Psoas muscle (tissue), 8 donors: ENCODE data around the gene WDR43. TPM values are rescaled to one million over a fixed set of nuclear protein-coding genes. Genes with fewer than 3 reads are reported as not detected.

ENCODE experiments used
- ATAC-seq, 4 donors: fragments of 200-7000 bp; cut with Tn5 transposase; one replicate each; pipeline ENCODE4 v1.9.1; 2020; ENCODE audit warnings: moderate library complexity in 3 of 4, mild to moderate bottlenecking in 2 of 4
- DNase-seq, 2 donors: peaks; one replicate each; pipeline ENCODE4 v3.0.0-alpha.2; 2020
- H3K27ac ChIP-seq: fragments of 200-600 bp; one replicate; pipeline ENCODE4 v1.8.0; 2022
- H3K27me3 ChIP-seq, 3 donors: fragments of 200-600 bp in 1 of 3; one replicate each; pipeline versions ENCODE4 v1.6.1 to v1.8.0; 2013 to 2022; ENCODE audit warnings: low read length in 2 of 3, mild to moderate bottlenecking in 2 of 3, moderate library complexity in 1 of 3; ENCODE audit not compliant: insufficient read depth in 3 of 3
- H3K36me3 ChIP-seq, 2 donors: fragments of 200-600 bp in 1 of 2; one replicate each; pipeline versions ENCODE4 v1.6.1 to v1.8.0; 2013 to 2022; ENCODE audit warnings: low read depth in 1 of 2, mild to moderate bottlenecking in 1 of 2, moderate library complexity in 1 of 2; ENCODE audit not compliant: insufficient read depth in 1 of 2
- H3K4me1 ChIP-seq: fragments of 200-600 bp; one replicate; pipeline ENCODE4 v1.8.0; 2022
- H3K4me3 ChIP-seq: fragments of 200-600 bp; one replicate; pipeline ENCODE4 v1.8.0; 2022; ENCODE audit warnings: mild to moderate bottlenecking
- H3K9me3 ChIP-seq: fragments of 200-600 bp; one replicate; pipeline ENCODE4 v1.8.0; 2022
- WGBS, 3 donors: extraction: QIAGEN DNeasy Blood & Tissue Kit; methylation state at CpG; one replicate each; pipeline versions ENCODE4 v1.1.6 to v1.1.7; 2013; 5-methylcytosine and 5-hydroxymethylcytosine counted together
- intact Hi-C, 2 donors: fragments of 100-400 bp; cut with DNase I; formaldehyde crosslinking; loops; one replicate each; pipeline versions ENCODE4 v1.11.0 to v1.14.2; 2022
- polyA plus RNA-seq, 3 donors: library from polyadenylated mRNA; stranded (reverse); fragments of 200-250 nt; gene quantifications; one replicate each; pipeline ENCODE4 v1.2.3, GENCODE V29; 2013
- total RNA-seq, 4 donors: library from RNA; stranded (reverse); fragmentation: NEBNext Ultra II Directional in 2 of 4; extraction: Animal tissue kit (Norgen Biotek cat#: 25700) in 2 of 4; gene quantifications; one replicate each; pipeline versions ENCODE4 v1.2.1 to v1.2.4, GENCODE V29; 2021 to 2023
- TF ChIP-seq, protein P1 (sequence below): fragments of 200-600 bp; IDR thresholded peaks from one replicate; pipeline ENCODE4 v1.8.0; 2022; ENCODE audit warnings: antibody characterized with exemption
- donor health status: healthy with polysubstance abuse.
- donor health status: DM: no; HTN: no; CAD: no; lungs with moderate emphysema.
- donor health status: Bipolar disorder and iron deficiency.
- donor health status: healthy.
- donor health status: DM: yes; HTN: yes; CAD: no.
- donor health status: DM: no; HTN: no; CAD: no.
- donor health status: DM: no; HTN: no; CAD: no.
- donor health status: DM: yes; HTN: yes; CAD: no.

Gene WDR43
- total and polyA plus RNA-seq, 7 donors = 25.5 to 89.5 (median 54.4) TPM

DNA sequence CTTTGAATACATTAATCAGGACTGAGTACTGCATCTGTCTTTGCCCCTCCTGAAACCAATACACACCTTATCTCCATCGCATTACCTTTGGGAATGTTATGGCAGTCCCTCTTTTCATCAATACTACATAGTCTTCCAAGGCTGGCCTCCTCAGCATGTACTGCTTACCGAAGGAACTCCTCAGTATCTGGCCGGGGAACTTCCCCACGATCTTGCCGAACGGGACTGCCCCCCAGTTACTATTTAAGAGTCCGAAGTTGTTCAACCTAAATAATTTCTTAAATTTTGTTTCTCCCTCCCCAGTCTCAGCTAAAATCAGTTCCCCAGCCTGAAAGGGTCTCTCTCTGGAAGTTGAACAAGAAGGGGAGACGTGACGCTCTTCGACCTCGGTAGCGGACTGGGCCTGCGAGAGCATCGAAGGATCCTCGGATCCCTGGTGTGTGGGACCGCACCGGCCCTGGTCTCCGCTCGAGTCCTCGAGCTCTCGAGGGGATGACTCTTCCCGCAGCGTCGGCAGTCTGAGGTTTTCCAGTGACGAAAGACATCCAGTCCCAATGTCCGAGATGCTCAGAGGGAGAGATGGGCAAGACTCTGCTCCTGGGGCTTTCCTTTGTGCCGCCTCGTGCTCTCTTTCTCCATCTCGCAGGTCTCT lies 24.8 kb upstream of the WDR43 start:
- peak in 1 of 2 donors; percentile 28 for DNase-seq
- WGBS, 3 donors = 0 to 1% (median 0%) methylated on average over 26 to 29 of the region's 29 CpGs
- Histone ChIP-seq H3K27ac (peak overlapping the region; percentile 78), H3K4me1 (peaks cover 15% of the 10 kb centered on the region), H3K36me3 (peaks cover 3 to 15% of the 10 kb centered on the region in 2 donors), H3K4me3 (peak overlapping the region; percentile 88), H3K9me3 (no peaks in the 10 kb centered on the region), H3K27me3 (no peaks in the 10 kb centered on the region)
- intact Hi-C loops = loop anchor here in 1 of 2 donors (2.0 kb wide), 1 partner anchor 25 kb away; the partner anchor contains the start of gene WDR43
- TF ChIP-seq, protein P1, sequence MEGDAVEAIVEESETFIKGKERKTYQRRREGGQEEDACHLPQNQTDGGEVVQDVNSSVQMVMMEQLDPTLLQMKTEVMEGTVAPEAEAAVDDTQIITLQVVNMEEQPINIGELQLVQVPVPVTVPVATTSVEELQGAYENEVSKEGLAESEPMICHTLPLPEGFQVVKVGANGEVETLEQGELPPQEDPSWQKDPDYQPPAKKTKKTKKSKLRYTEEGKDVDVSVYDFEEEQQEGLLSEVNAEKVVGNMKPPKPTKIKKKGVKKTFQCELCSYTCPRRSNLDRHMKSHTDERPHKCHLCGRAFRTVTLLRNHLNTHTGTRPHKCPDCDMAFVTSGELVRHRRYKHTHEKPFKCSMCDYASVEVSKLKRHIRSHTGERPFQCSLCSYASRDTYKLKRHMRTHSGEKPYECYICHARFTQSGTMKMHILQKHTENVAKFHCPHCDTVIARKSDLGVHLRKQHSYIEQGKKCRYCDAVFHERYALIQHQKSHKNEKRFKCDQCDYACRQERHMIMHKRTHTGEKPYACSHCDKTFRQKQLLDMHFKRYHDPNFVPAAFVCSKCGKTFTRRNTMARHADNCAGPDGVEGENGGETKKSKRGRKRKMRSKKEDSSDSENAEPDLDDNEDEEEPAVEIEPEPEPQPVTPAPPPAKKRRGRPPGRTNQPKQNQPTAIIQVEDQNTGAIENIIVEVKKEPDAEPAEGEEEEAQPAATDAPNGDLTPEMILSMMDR = no peak
- ATAC-seq = peak in 3 of 4 donors; percentile 32 to 66 (median 59)

DNA sequence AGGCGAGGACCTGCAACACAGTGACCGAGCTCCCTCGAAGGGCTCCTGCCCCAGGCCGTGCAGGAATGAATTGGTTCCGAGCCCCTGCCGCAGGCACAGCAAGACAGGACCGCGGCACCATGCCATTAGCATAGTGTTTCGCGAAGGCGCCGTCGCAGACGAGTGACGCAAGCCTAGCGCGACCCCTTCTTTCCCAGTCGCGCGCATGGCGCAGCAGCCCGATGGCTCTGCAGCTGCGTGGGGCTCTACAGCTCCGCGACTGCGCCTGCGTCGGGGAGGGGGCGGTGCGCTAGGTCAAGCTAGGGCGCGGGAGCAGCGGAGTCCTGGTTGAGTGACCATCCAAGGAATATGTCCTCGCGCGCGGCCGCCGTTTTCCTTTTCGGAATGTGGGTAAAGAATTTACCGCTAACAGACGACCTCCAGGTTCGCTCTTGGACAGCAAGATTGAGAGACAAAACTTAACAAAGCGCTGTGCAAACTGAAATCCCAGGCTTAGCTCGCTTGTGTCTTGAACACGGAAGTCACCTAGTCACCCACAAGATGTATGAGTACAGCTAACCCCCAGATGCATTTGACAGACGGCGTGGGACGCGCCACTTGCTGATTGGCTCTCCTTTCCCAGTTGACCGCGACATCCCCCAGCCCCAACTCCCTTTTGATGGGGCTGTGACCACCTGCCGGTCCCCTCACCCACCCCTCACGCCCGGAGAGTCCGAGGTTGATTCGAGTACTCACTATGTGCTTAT lies 24.1 kb upstream of the WDR43 start, which contains the start of gene TRMT61B:
Gene TRMT61B, minus strand, starts transcription at position 164 of the 746 bp plus-strand sequence. Its CDS starts 32 bp downstream, at position 132.
- no peaks in the 10 kb centered on the region for H3K9me3 ChIP-seq
- WGBS, 3 donors = 0 to 1% (median 0%) methylated on average over 51 to 57 of the region's 57 CpGs
- TF ChIP-seq, protein P1 = no peak
- H3K36me3 ChIP-seq = peaks cover 3 to 11% of the 10 kb centered on the region in 2 donors
- no peaks in the 10 kb centered on the region for H3K27me3 ChIP-seq
- peak within 1 kb of the TSS; percentile 78 for H3K27ac ChIP-seq
- peak; percentile 100 for ATAC-seq
- intact Hi-C loops = loop anchor here in 1 of 2 donors (2.0 kb wide), 1 partner anchor 24 kb away; the partner anchor contains the start of gene WDR43
- H3K4me1 ChIP-seq = peaks cover 15% of the 10 kb centered on the region
- DNase-seq = peak; percentile 99
- peak within 1 kb of the TSS; percentile 88 for H3K4me3 ChIP-seq

DNA sequence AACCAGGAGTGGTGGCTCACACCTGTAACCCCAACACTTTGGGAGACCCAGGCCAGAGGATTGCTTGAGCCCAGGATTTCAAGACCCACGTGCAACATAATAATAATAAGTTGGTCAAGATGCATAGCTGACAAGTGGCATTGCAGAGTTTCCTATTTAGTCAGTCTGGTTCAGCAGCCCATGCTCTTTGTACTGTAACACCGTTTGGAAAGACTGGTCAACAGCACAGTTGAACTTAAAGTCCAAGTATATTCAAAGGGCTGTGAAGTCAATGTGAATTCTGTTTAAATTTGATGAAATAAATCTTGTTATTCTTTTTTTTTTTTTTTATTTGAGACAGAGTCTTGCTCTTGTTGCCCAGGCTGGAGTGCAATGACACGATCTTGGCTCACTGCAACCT lies 22.8 kb upstream of the WDR43 start:
- Histone ChIP-seq H3K27ac (no peak overlapping the region), H3K36me3 (peaks cover 3 to 6% of the 10 kb centered on the region in 2 donors), H3K27me3 (peaks cover 0 to 3% (median 0%) of the 10 kb centered on the region in 3 donors), H3K9me3 (no peaks in the 10 kb centered on the region), H3K4me1 (peaks cover 15% of the 10 kb centered on the region), H3K4me3 (no peak overlapping the region)
- TF ChIP-seq, protein P1 = no peak
- ATAC-seq (no peak), DNase-seq (no peak)
- intact Hi-C loops = loop anchor here in 1 of 2 donors (2.0 kb wide), 1 partner anchor 23 kb away; the partner anchor contains the start of gene WDR43
- WGBS, 3 donors = 71 to 80% (median 77%) methylated on average over 3 of the region's 3 CpGs

DNA sequence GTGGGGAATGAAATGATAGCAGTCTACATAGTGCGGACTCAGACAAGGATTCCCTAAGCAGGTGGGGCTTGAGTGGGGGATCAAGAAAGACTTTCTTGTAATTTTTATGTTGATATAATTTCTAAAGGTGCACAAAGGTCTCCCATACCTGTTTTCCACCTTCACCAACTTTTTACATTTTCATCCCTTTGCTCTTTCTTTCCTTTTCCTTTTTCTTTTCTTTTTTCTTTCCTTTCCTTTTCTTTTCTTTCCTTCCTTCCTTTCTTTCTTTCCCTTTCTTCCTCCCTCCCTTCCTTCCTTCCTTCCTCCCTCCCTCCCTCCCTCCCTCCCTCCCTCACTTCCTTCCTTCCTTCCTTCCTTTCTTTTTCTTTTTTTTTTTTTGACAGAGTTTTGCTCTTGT lies 14.3 kb upstream of the WDR43 start:
- no peak overlapping the region for H3K4me3 ChIP-seq
- DNase-seq = no peak
- no peak for ATAC-seq
- intact Hi-C loops = no loop called here
- H3K36me3 ChIP-seq = no peaks in the 10 kb centered on the region
- no peaks in the 10 kb centered on the region for H3K4me1 ChIP-seq
- H3K27ac ChIP-seq = no peak overlapping the region
- peaks cover 0 to 6% (median 0%) of the 10 kb centered on the region in 3 donors for H3K27me3 ChIP-seq
- whole genome bisulfite sequencing, 3 donors = 86 to 94% (median 86%) methylated on average over 1 of the region's 1 CpG
- TF ChIP-seq, protein P1 = no peak
- no peaks in the 10 kb centered on the region for H3K9me3 ChIP-seq
